ENCODE results near the gene LIPG. TPM values are rescaled to one million over a fixed set of nuclear protein-coding genes. Genes with fewer than 3 reads are reported as not detected.

The LIPG gene
- total and polyA plus RNA-seq, 2 of the 13 experiments (the other 11 are each of a cell fraction or from before 2014, with no cell fraction given): 0.96 to 10.8 TPM

GRCh38 chr18:49621301-49621700 is 59.4 kb downstream of the LIPG start:
- Histone ChIP-seq H3K27me3 (ENCODE audit: control insufficient read depth in 1 of 2, insufficient read depth in 2 of 2, low read length in 2 of 2) (peaks cover 0 to 17% of the 10 kb centered on the region in 2 experiments; a peak in 2 of 5 replicates), H3K9ac (ENCODE audit: insufficient read depth, low read depth, low read length) (no peak overlapping the region), H3K9me3 (ENCODE audit: low read length) (no peaks in the 10 kb centered on the region), H3K27ac (ENCODE audit: extremely low read length, insufficient read depth, low read length) (no peak overlapping the region), H3K79me2 (ENCODE audit: insufficient read depth, low read length) (no peaks in the 10 kb centered on the region), H3K36me3 (replicated peaks in 1 of 2; ENCODE audit: control insufficient read depth in 1 of 2, insufficient read depth in 2 of 2, low read length in 2 of 2) (no peaks in the 10 kb centered on the region), H4K20me1 (ENCODE audit: insufficient read depth, low read length) (no peaks in the 10 kb centered on the region), H3K4me3 (replicated peaks in 1 of 3; ENCODE audit: insufficient read depth in 1 of 3, low read depth in 2 of 3, low read length in 3 of 3) (no peak overlapping the region), H2AFZ (ENCODE audit: low read length) (no peak overlapping the region), H3K4me2 (ENCODE audit: low read depth, low read length) (no peak overlapping the region), H3K4me1 (ENCODE audit: insufficient read depth, low read length) (peaks cover 24% of the 10 kb centered on the region)
- in situ Hi-C loops (cut with HindIII; ENCODE audit: extremely low pct_ligation_motif_present, low pct_unique_long_range_greater_than_20kb): no loop called here
- TF ChIP-seq YY1 (IDR thresholded peaks at IDR 0.05; ENCODE audit: insufficient read depth, insufficient replicate concordance, low read depth, low read length): no peak
- no peak for TF ChIP-seq ZBTB38 (CRISPR knock-in tag; IDR thresholded peaks at IDR 0.05)
- TF ChIP-seq, protein P1, sequence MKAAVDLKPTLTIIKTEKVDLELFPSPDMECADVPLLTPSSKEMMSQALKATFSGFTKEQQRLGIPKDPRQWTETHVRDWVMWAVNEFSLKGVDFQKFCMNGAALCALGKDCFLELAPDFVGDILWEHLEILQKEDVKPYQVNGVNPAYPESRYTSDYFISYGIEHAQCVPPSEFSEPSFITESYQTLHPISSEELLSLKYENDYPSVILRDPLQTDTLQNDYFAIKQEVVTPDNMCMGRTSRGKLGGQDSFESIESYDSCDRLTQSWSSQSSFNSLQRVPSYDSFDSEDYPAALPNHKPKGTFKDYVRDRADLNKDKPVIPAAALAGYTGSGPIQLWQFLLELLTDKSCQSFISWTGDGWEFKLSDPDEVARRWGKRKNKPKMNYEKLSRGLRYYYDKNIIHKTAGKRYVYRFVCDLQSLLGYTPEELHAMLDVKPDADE (CRISPR knock-in tag; IDR thresholded peaks at IDR 0.05): no peak
- no peak for TF ChIP-seq ZNF326 (CRISPR knock-in tag; IDR thresholded peaks at IDR 0.05; ENCODE audit: borderline replicate concordance)
- TF ChIP-seq ZBTB7A (CRISPR knock-in tag; IDR thresholded peaks at IDR 0.05): no peak
- TF ChIP-seq TFE3 (CRISPR knock-in tag; IDR thresholded peaks at IDR 0.05): no peak
- no peak for TF ChIP-seq HES4 (CRISPR knock-in tag; IDR thresholded peaks at IDR 0.05; ENCODE audit: borderline replicate concordance)
- no peak for TF ChIP-seq SSRP1 (CRISPR knock-in tag; IDR thresholded peaks at IDR 0.05)
- no peak for TF ChIP-seq FOXA1 (IDR thresholded peaks at IDR 0.05)
- TF ChIP-seq FOXA1 (CRISPR knock-in tag; IDR thresholded peaks at IDR 0.05): no peak
- intact Hi-C loops (cut with micrococcal nuclease; ENCODE audit: unreplicated experiment): no loop called here
- ATAC-seq (no peak), FAIRE-seq (no peak), DNase-seq (ENCODE audit: low spot score) (no peak)
- no TSS peak for BruUV-seq (replicated peaks)
- WGBS (ENCODE audit: low lambda C conversion rate): 47% methylated on average over 3 of the region's 3 CpGs
- ChIA-PET CTCF (ENCODE audit: low intra/inter-chr PET ratio, low total read pairs) (no interaction called here), POLR2A (no interaction called here)
